GM19455 (cell line): ENCODE results near the gene GAB1.

Experiments
- ATAC-seq: cut with Tn5 transposase; IDR thresholded peaks from one replicate; pipeline ENCODE4 v1.9.1; 2021; ENCODE audit not compliant: unreplicated experiment

Gene GAB1

DNA sequence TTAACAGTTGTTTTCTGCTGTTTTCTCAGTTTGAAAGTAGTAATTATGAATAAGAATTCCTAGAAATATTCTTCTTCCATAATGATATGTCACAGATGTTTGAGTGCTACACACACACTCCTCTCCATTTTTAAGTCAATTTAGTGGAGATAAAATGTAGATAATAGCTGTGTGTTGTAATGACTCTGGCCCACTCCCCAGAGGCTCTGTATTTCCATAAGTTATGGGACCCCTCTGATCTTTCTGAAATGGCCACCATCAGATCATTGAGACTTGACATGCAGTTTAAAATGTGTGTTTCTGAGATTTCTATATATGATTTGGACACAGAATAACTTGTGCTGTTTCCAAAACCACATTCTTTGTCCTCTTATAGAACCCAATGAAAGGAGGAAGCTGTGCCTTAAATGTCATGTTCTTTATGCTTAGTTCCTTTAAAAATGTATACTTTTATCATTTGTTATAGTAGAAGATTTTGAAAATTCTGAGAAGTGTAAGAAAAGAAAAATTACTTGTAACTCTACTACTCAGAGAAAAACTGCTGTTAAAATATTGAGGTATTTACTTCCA is 46.4 kb downstream of the GAB1 start:
- no peak for ATAC-seq

GRCh38 chr4:143384381-143384994 is 47.8 kb downstream of the GAB1 start:
- no peak for ATAC-seq

DNA sequence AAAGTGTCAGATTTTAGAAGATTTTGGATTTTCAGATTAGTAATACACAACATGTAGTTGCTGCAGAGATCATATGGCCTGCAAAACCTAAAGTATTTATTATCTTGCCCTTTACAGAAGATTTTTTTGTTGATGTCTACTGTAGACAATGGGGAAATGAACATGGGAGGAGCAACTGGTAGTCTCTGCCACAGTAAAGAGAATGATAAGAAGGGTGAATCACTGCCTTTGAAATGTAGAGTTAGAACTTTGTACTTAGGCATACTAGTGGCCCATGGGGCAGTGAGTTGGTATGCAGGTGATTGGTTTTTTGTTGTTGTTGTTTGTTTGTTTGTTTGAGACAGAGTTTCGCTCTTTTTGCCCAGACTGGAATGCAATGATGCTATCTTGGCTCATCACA is 50.1 kb downstream of the GAB1 start:
- ATAC-seq, result no peak

GRCh38 chr4:143389579-143390195 is 53.0 kb downstream of the GAB1 start:
- ATAC-seq, result no peak

- no peak for ATAC-seq
Observed at GRCh38 chr4:143390764-143391163, 54.1 kb downstream of the GAB1 start.

DNA sequence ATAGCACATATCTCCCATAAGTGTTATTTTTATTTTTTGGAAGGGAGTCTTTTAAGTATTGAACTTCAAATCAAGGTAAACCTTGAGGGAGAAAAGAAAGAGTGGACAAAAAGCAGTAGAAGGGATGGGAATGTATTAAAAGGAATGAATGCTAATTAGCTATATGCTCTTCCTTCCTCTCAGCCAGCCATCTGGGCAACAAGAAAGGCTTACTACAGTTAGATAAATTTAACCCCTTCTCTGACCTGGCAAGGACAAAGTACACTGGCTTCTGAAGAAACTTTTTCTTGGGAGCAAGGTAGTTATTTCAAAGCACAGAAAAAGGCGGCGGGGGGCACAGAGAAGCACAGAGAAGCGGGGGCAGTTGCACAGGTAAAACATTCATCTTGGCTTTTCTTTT is 54.6 kb downstream of the GAB1 start:
- ATAC-seq, result no peak

GRCh38 chr4:143391895-143392294 is 55.2 kb downstream of the GAB1 start:
- ATAC-seq, result no peak

GRCh38 chr4:143393195-143393594 is 56.5 kb downstream of the GAB1 start:
- no peak for ATAC-seq

- ATAC-seq, result no peak
Observed at GRCh38 chr4:143394739-143395453, 58.2 kb downstream of the GAB1 start.

DNA sequence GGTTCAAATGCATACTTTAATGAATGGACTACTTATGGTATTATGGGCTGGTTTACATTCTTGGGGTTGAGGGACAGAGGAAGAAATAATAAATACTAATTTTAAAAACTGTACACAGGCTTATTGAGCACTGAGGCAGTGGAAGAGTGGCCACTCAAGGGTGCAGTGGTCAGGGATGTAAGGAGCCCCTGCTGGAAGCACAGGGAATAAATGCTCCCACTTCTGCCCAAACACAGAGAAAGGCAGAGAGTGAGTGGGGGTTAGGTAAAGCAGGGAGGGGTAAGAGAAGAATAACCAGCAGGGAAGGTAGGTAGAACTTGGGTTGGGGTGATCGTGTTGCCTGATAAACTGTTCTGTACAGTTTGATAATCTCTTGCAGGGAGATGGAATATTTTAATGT is 60.0 kb downstream of the GAB1 start:
- ATAC-seq, result no peak

DNA sequence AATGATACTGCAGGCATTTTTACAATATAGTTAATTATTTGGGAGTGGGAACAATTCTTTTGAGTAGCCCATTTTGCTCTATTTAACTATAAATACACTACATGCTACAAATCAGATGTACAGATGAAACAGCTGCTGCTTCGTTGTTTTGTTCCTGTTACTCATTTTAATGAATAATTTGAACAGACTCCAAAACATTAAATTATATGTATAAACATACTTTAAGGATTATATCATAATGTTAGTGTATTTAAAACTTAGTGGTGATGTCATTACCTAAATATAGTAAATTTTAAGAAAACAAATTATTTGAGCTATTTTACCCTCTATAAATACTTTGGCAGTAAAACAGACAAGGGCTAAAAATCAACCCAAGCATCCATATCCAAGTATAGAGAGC is 60.7 kb downstream of the GAB1 start:
- no peak for ATAC-seq

DNA sequence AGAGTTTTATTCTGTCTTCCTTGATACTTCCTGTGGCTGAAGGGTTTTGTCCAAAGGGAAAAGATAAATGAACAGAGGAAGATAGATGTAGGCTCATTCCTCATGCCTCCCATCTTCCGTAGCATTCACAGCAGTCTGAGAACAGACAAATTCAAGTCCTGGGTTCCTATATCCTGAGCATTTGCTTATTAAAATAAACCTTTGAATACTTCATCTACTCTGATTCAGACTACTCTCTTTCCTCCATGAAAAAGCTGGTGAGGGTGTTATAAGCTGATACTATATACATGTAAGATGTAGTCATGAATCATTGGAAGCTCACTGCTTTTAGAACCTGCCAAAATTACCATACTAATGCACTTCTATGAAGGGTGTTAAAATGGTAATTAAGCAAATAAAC is 61.2 kb downstream of the GAB1 start:
- ATAC-seq, result no peak

- ATAC-seq, result peak; percentile 52
Observed at GRCh38 chr4:143399113-143399949, 62.7 kb downstream of the GAB1 start.

- ATAC-seq, result no peak
Observed at GRCh38 chr4:143400082-143400481, 63.4 kb downstream of the GAB1 start.

DNA sequence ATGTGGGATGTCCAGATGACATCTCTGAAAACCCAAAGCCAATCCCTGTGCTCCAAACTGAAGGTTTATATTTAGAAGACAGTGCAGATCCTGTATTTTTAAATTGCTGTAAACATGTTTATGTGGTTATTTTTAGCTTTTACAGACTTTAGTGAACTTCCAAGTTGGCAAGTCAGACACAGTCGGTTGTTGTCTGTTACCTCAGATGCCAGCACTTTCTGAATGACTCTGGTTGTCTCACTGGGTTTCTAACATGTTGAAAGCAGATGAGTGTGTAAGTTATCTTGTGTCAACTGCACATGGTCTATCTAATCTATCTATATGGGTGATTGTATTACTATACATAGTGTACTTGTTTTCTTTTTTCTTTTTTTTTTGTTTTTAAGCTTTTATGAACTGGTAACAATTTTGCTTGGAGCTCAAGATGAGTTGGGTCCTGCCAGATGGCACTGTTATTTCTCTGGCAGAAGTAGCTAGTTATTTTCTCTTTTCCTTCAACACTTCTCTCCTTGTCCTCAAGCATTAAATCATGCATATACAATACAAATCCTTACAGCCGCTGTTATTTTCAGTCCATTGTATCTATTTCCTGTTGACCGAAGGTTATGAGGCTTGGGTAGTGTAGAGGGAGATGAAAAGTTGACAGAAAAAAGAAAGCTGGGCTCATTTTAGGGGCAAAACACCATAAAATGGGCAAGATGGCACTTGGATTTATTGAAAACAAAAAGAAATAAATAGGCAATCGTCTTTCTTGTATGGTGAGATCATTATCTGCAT is 66.3 kb downstream of the GAB1 start:
- ATAC-seq, result no peak

DNA sequence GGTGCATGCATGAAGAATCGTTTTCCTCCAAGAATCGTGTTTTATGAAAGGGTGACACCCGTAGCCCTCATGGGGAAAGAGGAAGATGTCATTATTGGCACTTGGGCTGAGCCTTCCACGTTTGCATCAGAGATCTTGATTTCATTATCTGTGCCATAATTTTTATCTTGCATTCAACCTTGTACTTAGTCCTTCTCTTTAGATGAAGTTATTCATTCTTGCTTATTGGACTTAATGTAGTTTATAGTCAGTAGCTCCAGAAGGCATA is 66.8 kb downstream of the GAB1 start:
- ATAC-seq, result no peak

DNA sequence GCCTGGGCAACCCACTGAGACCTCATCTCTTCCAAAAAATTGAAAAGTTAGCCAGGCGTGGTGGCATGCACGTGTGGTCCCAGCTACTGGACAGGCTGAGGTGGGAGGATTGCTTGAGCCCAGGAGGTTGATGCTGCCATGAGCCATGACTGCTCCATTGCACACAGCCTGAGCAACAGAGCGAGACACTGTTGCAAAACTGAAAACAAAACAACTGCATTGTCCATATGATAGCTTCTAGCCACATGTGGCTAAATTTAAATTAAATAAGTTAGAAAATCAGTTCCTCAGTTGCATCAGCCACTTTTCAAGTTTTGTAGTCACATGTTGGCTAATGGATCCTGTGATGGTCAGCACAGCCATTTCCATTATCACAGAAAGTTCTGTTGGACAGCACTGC is 67.9 kb downstream of the GAB1 start:
- ATAC-seq, result peak; percentile 97

GRCh38 chr4:143405075-143405730 is 68.5 kb downstream of the GAB1 start:
- ATAC-seq, result no peak

DNA sequence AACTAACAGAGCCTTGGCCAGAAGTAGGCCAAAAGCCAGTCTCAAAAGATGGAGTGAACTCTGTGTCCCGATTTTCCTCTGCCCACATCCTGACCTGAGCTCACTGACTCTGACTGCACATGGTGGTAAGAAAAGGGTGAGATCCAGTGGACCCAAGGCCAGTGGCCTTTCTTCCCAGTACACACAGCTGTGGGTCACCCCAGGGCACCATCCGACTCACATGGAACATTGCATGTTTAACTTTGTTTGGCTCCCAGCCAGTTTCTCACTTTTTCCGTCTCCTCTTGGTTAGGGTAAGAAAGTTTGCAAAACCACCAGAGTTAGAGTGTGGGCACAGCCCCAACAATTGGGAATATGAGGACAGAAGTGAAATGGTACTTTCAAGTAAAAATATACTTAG is 69.8 kb downstream of the GAB1 start:
- no peak for ATAC-seq

DNA sequence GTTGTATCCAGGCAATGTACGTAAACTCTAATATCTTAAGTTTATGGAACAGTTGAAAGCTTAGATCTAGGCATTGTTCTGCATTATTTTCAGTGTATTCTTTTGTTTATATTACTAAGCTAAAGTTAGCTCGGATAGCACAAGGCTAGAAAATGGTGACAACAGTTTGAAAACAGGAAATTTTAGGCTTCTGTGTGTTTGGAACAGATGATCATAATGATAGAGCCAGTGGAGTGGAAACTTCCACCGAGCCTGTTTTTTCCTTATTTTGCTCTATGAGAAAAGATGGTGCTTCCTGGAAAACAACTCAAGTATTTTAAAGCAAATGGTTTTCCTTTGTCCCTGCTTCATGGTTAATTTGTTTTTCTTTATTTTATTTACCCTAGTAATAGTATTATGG is 70.8 kb downstream of the GAB1 start:
- no peak for ATAC-seq
